BE2C (cell line): ENCODE measurements around the gene P3H2.

Experiments used
- DNase-seq: peaks from one replicate; pipeline ENCODE4 v3.0.0-alpha.2; 2020
- H3K27me3 ChIP-seq: fragments of 250-450 bp; sonication (Bioruptor Pico); 2 replicates; pipeline ENCODE4 v1.5.1; 2020; ENCODE audit warnings: mild to moderate bottlenecking
- H3K36me3 ChIP-seq: fragments of 250-450 bp; sonication (Bioruptor Pico); 2 replicates; pipeline ENCODE4 v1.5.1; 2020; ENCODE audit warnings: mild to moderate bottlenecking
- H3K4me1 ChIP-seq: fragments of 250-450 bp; sonication (Bioruptor Pico); 2 replicates; pipeline ENCODE4 v1.5.1; 2020
- H3K4me3 ChIP-seq: 2 replicates; pipeline ENCODE4 v1.5.1; 2011; ENCODE audit warnings: low read depth, low read length
- H3K9me3 ChIP-seq: fragments of 250-450 bp; sonication (Bioruptor Pico); 2 replicates; pipeline ENCODE4 v1.5.1; 2020
- CTCF ChIP-seq: IDR thresholded peaks from 2 replicates; pipeline ENCODE4 v1.5.1; 2012; ENCODE audit warnings: mild to moderate bottlenecking, low read depth, low read length

The P3H2 gene

DNA sequence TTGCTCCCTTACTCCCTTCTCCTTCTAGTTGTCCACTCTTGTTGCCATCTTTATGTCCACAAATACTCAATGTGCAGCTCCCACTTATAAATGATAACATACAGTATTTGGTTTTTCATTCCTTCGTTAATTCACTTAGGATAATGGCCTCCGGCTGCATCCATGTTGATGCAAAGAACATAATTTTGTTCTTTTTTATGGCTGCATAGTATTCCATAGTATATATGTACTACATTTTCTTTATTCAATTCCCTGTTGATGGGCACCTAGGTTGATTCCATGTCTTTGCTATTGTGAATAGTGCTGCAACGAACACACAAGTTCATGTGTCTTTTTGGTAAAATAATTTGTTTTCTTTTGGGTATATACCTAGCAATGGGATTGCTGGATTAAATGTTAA, 21.3 kb upstream of the P3H2 start:
- no peak for TF ChIP-seq CTCF
- DNase-seq, result no peak
- no peaks in the 10 kb centered on the region for H3K36me3 ChIP-seq
- H3K4me3 ChIP-seq, result no peak overlapping the region
- H3K9me3 ChIP-seq, result no peaks in the 10 kb centered on the region
- H3K27me3 ChIP-seq, result no peaks in the 10 kb centered on the region
- no peaks in the 10 kb centered on the region for H3K4me1 ChIP-seq

DNA sequence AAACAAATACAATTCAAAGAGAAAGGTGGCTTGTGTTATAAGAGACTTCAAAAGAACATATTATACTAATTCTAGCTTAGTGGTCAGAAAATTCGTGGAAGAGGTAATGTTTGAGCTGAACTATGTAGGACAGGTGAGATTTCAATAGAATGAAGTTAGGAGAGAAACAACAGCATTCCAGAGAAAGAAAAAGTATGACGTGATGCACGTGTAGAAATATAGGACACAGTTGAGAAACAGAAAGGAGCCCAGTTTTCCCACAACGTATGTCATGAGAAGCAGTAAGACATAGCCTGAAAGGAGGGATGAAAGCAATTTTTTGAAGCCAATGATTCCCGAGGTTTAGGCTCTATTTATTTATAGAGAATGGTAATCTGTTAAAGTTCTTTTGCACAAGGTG, 18.7 kb upstream of the P3H2 start:
- H3K4me1 ChIP-seq, result no peaks in the 10 kb centered on the region
- TF ChIP-seq CTCF, result no peak
- no peaks in the 10 kb centered on the region for H3K27me3 ChIP-seq
- H3K36me3 ChIP-seq, result no peaks in the 10 kb centered on the region
- H3K9me3 ChIP-seq, result no peaks in the 10 kb centered on the region
- DNase-seq, result no peak
- no peak overlapping the region for H3K4me3 ChIP-seq

DNA sequence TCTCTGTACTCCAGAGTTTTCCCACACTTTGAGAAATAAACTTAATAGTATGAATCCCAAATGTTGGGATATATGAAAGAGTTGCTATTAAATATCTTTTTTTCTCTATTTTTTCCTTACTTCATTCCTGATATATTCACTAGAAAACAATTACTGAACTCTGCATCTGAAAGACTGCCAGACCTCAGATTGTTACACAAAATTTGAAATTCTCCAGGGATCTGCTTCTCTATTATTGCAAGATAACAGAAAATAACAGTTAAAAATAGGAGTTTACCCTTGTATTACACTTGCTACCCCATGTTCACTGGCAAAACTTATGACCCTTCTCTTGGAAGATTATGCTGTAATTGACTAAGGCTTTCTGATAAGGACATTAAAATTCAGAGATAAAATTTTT, 11.7 kb upstream of the P3H2 start:
- Histone ChIP-seq H3K9me3 (no peaks in the 10 kb centered on the region), H3K36me3 (no peaks in the 10 kb centered on the region), H3K4me1 (no peaks in the 10 kb centered on the region), H3K27me3 (no peaks in the 10 kb centered on the region), H3K4me3 (no peak overlapping the region)
- DNase-seq, result no peak
- TF ChIP-seq CTCF, result no peak

- Histone ChIP-seq H3K27me3 (no peaks in the 10 kb centered on the region), H3K36me3 (no peaks in the 10 kb centered on the region), H3K4me1 (no peaks in the 10 kb centered on the region), H3K9me3 (no peaks in the 10 kb centered on the region), H3K4me3 (no peak overlapping the region)
- TF ChIP-seq CTCF, result no peak
- no peak for DNase-seq
Measured at GRCh38 chr3:190131329-190131728, 10.6 kb upstream of the P3H2 start.

- H3K9me3 ChIP-seq, result no peaks in the 10 kb centered on the region
- no peak overlapping the region for H3K4me3 ChIP-seq
- TF ChIP-seq CTCF, result no peak
- H3K36me3 ChIP-seq, result no peaks in the 10 kb centered on the region
- DNase-seq, result no peak
- H3K27me3 ChIP-seq, result no peaks in the 10 kb centered on the region
- H3K4me1 ChIP-seq, result no peaks in the 10 kb centered on the region
Measured at GRCh38 chr3:190130696-190131095, 10.0 kb upstream of the P3H2 start.

DNA sequence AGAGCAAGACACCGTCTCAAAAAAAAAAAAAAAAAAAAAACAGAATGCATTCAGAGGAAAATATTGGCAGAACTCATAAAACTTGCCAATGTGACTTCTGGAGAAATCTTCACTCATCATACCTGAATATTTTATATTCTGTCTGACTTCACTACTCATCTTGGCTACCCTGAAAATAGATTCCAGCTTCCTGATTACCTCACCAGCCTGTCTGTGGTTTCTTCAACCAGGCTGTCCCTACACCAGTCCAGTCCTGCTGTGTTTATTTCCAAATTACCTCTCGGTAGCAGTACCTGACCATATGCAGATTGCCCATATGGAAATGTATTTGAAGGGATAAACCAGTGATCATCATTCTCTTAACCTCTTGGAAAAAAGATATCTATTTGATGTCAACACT, 9.3 kb upstream of the P3H2 start:
- no peaks in the 10 kb centered on the region for H3K9me3 ChIP-seq
- no peak overlapping the region for H3K4me3 ChIP-seq
- no peak for DNase-seq
- no peaks in the 10 kb centered on the region for H3K36me3 ChIP-seq
- no peaks in the 10 kb centered on the region for H3K4me1 ChIP-seq
- no peaks in the 10 kb centered on the region for H3K27me3 ChIP-seq
- TF ChIP-seq CTCF, result no peak
